PFSK-1 (cell line): ENCODE data around the gene VAMP5.

Experiments
- POLR2AphosphoS5 ChIP-seq: IDR thresholded peaks from 2 replicates; pipeline ENCODE4 v1.6.1; 2012; ENCODE audit warnings: low read depth, mild to moderate bottlenecking, control low read depth, low read length, moderate library complexity
- TF ChIP-seq, protein P1 (sequence below), 2 experiments: IDR thresholded peaks; 2 replicates each; pipeline versions ENCODE4 v1.6.1 to v1.8.0; 2011 to 2012; ENCODE audit warnings: low read depth in 2 of 2, low read length in 2 of 2, control low read depth in 1 of 2, inconsistent platforms in 1 of 2, mild to moderate bottlenecking in 1 of 2, moderate library complexity in 1 of 2; ENCODE audit not compliant: insufficient read depth in 1 of 2

DNA sequence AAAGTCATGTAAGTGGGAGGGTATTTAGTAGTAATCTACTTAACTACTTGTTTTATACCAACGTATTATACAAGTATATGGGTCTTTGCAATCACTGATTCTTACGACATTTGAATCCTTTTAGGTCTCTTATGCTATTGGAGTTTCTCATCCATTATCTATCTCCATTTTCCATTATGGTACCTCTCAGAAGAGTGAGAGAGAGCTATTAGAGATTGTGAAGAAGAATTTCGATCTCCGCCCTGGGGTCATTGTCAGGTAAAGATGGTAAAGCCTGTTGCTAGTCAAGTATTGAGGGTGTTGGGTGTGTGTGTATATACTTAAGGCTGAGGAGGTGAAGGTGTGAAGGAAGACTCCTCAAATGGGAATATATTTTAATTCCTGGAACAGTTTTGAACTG lies 41.5 kb upstream of the VAMP5 start:
- no peak for TF ChIP-seq POLR2AphosphoS5
- TF ChIP-seq, protein P1, sequence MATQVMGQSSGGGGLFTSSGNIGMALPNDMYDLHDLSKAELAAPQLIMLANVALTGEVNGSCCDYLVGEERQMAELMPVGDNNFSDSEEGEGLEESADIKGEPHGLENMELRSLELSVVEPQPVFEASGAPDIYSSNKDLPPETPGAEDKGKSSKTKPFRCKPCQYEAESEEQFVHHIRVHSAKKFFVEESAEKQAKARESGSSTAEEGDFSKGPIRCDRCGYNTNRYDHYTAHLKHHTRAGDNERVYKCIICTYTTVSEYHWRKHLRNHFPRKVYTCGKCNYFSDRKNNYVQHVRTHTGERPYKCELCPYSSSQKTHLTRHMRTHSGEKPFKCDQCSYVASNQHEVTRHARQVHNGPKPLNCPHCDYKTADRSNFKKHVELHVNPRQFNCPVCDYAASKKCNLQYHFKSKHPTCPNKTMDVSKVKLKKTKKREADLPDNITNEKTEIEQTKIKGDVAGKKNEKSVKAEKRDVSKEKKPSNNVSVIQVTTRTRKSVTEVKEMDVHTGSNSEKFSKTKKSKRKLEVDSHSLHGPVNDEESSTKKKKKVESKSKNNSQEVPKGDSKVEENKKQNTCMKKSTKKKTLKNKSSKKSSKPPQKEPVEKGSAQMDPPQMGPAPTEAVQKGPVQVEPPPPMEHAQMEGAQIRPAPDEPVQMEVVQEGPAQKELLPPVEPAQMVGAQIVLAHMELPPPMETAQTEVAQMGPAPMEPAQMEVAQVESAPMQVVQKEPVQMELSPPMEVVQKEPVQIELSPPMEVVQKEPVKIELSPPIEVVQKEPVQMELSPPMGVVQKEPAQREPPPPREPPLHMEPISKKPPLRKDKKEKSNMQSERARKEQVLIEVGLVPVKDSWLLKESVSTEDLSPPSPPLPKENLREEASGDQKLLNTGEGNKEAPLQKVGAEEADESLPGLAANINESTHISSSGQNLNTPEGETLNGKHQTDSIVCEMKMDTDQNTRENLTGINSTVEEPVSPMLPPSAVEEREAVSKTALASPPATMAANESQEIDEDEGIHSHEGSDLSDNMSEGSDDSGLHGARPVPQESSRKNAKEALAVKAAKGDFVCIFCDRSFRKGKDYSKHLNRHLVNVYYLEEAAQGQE (IDR thresholded peaks at IDR 0.05; ENCODE audit: insufficient read depth in 1 of 2, low read depth in 2 of 2, low read length in 2 of 2): no peak
